ENCODE measurements around the gene SLC25A10. TPM values are rescaled to one million over a fixed set of nuclear protein-coding genes. Genes with fewer than 3 reads are reported as not detected.

Gene SLC25A10
- total RNA-seq, 1 donor from 2014 or later: 6.3 TPM

GRCh38 chr17:81719410-81720266, 7.6 kb downstream of the SLC25A10 start:
- H3K36me3 ChIP-seq: no peaks in the 10 kb centered on the region
- no peak for ATAC-seq

DNA sequence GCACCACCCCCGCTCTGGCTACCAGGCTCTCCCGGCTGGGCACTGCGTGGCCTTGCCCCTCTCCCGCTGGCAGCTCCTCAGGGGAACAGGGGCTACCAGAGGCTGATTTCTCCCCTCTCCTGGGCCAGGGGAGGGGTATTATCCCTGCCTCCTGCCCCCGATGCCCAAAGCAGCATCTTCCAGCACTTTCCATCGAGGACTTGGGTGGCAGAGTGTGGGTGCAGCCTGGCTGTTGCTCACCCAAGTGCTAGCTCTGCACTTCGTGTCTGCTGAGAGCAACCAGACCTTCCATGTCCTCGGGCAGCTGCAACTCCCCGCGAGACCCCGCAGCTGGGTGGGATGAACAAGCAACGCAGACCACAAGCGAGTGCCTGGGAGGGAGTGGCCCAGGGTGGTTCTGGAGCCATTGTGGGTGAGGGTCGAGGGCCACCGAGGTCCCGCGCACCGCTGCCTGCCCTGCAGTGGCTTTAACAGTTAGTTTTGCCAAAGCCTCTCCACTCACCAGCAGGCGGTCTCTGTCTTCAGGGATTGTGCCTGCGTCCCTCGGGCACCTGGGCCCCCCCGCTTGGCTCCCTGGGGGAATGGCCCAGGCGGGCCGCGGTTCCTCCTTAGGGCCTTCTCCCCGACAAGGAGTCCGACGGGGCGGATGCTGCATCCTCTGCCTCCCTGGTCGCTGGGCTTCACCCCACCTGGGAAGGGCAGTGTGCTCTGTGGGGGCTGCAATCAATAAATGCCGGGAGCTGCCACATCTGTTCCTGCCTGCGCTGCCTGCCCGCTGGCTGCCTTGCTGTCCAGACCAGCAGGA, 8.4 kb downstream of the SLC25A10 start:
- H3K9me3 ChIP-seq: no peaks in the 10 kb centered on the region
- TF ChIP-seq, protein P1, sequence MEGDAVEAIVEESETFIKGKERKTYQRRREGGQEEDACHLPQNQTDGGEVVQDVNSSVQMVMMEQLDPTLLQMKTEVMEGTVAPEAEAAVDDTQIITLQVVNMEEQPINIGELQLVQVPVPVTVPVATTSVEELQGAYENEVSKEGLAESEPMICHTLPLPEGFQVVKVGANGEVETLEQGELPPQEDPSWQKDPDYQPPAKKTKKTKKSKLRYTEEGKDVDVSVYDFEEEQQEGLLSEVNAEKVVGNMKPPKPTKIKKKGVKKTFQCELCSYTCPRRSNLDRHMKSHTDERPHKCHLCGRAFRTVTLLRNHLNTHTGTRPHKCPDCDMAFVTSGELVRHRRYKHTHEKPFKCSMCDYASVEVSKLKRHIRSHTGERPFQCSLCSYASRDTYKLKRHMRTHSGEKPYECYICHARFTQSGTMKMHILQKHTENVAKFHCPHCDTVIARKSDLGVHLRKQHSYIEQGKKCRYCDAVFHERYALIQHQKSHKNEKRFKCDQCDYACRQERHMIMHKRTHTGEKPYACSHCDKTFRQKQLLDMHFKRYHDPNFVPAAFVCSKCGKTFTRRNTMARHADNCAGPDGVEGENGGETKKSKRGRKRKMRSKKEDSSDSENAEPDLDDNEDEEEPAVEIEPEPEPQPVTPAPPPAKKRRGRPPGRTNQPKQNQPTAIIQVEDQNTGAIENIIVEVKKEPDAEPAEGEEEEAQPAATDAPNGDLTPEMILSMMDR (IDR thresholded peaks at IDR 0.05): no peak
- no peaks in the 10 kb centered on the region for H3K36me3 ChIP-seq
- DNase-seq: peak; percentile 64
- H3K4me1 ChIP-seq: peaks cover 7% of the 10 kb centered on the region
- ATAC-seq: no peak
- intact Hi-C loops (cut with DNase I): no loop called here
- H3K27ac ChIP-seq: no peak overlapping the region
- no peak overlapping the region for H3K4me3 ChIP-seq
- H3K27me3 ChIP-seq: no peaks in the 10 kb centered on the region

More at GRCh38 chr17:81719410-81720266, 7.6 kb downstream of the SLC25A10 start:
- Histone ChIP-seq H3K9me3 (no peaks in the 10 kb centered on the region), H3K27me3 (no peaks in the 10 kb centered on the region), H3K4me3 (no peak overlapping the region), H3K27ac (no peak overlapping the region), H3K4me1 (peaks cover 7% of the 10 kb centered on the region)
- DNase-seq: peak; percentile 62
- TF ChIP-seq, protein P1 (IDR thresholded peaks at IDR 0.05): no peak
- intact Hi-C loops (cut with DNase I): no loop called here

- ATAC-seq (peak; percentile 91), DNase-seq (peak; percentile 92)
- H3K27ac ChIP-seq: no peak overlapping the region
- H3K36me3 ChIP-seq: no peaks in the 10 kb centered on the region
- no peaks in the 10 kb centered on the region for H3K9me3 ChIP-seq
- H3K27me3 ChIP-seq: no peaks in the 10 kb centered on the region
- peaks cover 7% of the 10 kb centered on the region for H3K4me1 ChIP-seq
- no peak overlapping the region for H3K4me3 ChIP-seq
- intact Hi-C loops (cut with DNase I): no loop called here
- TF ChIP-seq, protein P1 (IDR thresholded peaks at IDR 0.05): no peak
Measured at GRCh38 chr17:81722184-81723120, 10.4 kb downstream of the SLC25A10 start.

- no peaks in the 10 kb centered on the region for H3K36me3 ChIP-seq
- intact Hi-C loops (cut with DNase I): no loop called here
- TF ChIP-seq, protein P1 (IDR thresholded peaks at IDR 0.05): no peak
- H3K27ac ChIP-seq: no peak overlapping the region
- no peaks in the 10 kb centered on the region for H3K9me3 ChIP-seq
- no peaks in the 10 kb centered on the region for H3K27me3 ChIP-seq
- ATAC-seq: no peak
- peaks cover 7% of the 10 kb centered on the region for H3K4me1 ChIP-seq
- DNase-seq: no peak
- H3K4me3 ChIP-seq: no peak overlapping the region
Measured at GRCh38 chr17:81723651-81724209, 11.6 kb downstream of the SLC25A10 start.

- no peak for DNase-seq
- no peaks in the 10 kb centered on the region for H3K36me3 ChIP-seq
- peaks cover 7% of the 10 kb centered on the region for H3K4me1 ChIP-seq
- intact Hi-C loops (cut with DNase I): no loop called here
- no peak for ATAC-seq
- no peak overlapping the region for H3K27ac ChIP-seq
- H3K9me3 ChIP-seq: no peaks in the 10 kb centered on the region
- no peak overlapping the region for H3K4me3 ChIP-seq
- H3K27me3 ChIP-seq: peaks cover 1% of the 10 kb centered on the region
- TF ChIP-seq, protein P1 (IDR thresholded peaks at IDR 0.05): no peak
Measured at GRCh38 chr17:81725439-81725838, 13.4 kb downstream of the SLC25A10 start.

All from upper lobe of right lung (tissue), 1 donor.